Keratinocyte (primary cell): Measurements from ENCODE around the gene OSBPL8. TPM values are rescaled to one million over a fixed set of nuclear protein-coding genes. Genes with fewer than 3 reads are reported as not detected.

Experiments used
- DNase-seq: peaks from one replicate; pipeline ENCODE4 v3.0.0-alpha.2; 2011; ENCODE audit warnings: low read depth, missing footprints, low spot score
- FAIRE-seq: peaks from 2 replicates; lab custom pipeline; 2011; peaks lifted over from hg19 to GRCh38; lab: Jason Lieb, UNC
- H2AFZ ChIP-seq: 2 replicates; pipeline ENCODE4 v1.6.0; 2012; ENCODE audit warnings: low read length, control low read depth, inconsistent platforms; ENCODE audit not compliant: control insufficient read depth
- H3K27ac ChIP-seq: 2 replicates; pipeline ENCODE4 v1.5.1; 2011; ENCODE audit warnings: low read length; ENCODE audit not compliant: control insufficient read depth, insufficient read depth
- H3K27me3 ChIP-seq: 3 replicates; pipeline ENCODE4 v1.6.0; 2011; ENCODE audit warnings: low read length; ENCODE audit not compliant: control insufficient read depth, insufficient read depth; ENCODE audit errors: extremely low read depth
- H3K36me3 ChIP-seq, 2 experiments: 2 replicates in 1 of 2; 3 replicates in 1 of 2; pipeline ENCODE4 v1.5.1; 2011; ENCODE audit warnings: low read length in 2 of 2, mild to moderate bottlenecking in 1 of 2; ENCODE audit not compliant: control insufficient read depth in 2 of 2, insufficient read depth in 2 of 2; ENCODE audit errors: extremely low read depth in 1 of 2
- H3K4me1 ChIP-seq: 3 replicates; pipeline ENCODE4 v1.5.1; 2011; ENCODE audit warnings: low read length; ENCODE audit not compliant: control insufficient read depth, insufficient read depth; ENCODE audit errors: extremely low read depth
- H3K4me2 ChIP-seq: 3 replicates; pipeline ENCODE4 v1.6.0; 2011; ENCODE audit warnings: low read depth, low read length; ENCODE audit not compliant: control insufficient read depth, insufficient read depth; ENCODE audit errors: extremely low read depth
- H3K4me3 ChIP-seq, 3 experiments: fragments of 200-600 bp in 1 of 3; sonication (generic) in 1 of 3; 2 replicates in 2 of 3; 3 replicates in 1 of 3; pipeline ENCODE4 v1.5.1; 2011 to 2016; ENCODE audit warnings: low read length in 3 of 3, mild to moderate bottlenecking in 3 of 3, control low read depth in 2 of 3, inconsistent platforms in 1 of 3, low read depth in 1 of 3, mixed read lengths in 1 of 3, mixed run types in 1 of 3, moderate library complexity in 1 of 3; ENCODE audit not compliant: control insufficient read depth in 2 of 3, insufficient read depth in 2 of 3; ENCODE audit errors: extremely low read depth in 1 of 3
- H3K79me2 ChIP-seq: 2 replicates; pipeline ENCODE4 v1.6.0; 2012; ENCODE audit warnings: low read length; ENCODE audit not compliant: control insufficient read depth, insufficient read depth
- H3K9ac ChIP-seq: 3 replicates; pipeline ENCODE4 v1.6.0; 2011; ENCODE audit warnings: low read length; ENCODE audit not compliant: control insufficient read depth, insufficient read depth; ENCODE audit errors: extremely low read depth
- H3K9me1 ChIP-seq: 3 replicates; pipeline ENCODE4 v1.6.0; 2011; ENCODE audit warnings: low read length; ENCODE audit not compliant: control insufficient read depth, insufficient read depth; ENCODE audit errors: extremely low read depth
- H3K9me3 ChIP-seq: 2 replicates; pipeline ENCODE4 v1.5.1; 2012; ENCODE audit warnings: low read depth, low read length; ENCODE audit not compliant: control insufficient read depth
- H4K20me1 ChIP-seq: 3 replicates; pipeline ENCODE4 v1.6.0; 2011; ENCODE audit warnings: low read length; ENCODE audit not compliant: control insufficient read depth, insufficient read depth; ENCODE audit errors: extremely low read depth
- EZH2 ChIP-seq: IDR thresholded peaks from one replicate; pipeline ENCODE4 v1.6.1; 2012; ENCODE audit warnings: inconsistent platforms, mild to moderate bottlenecking, low read length, moderate library complexity
- dilution Hi-C: fragments of 300-500 bp; cut with MboI; formaldehyde crosslinking; loops from one replicate; pipeline ENCODE4 v1.7.0; 2020; ENCODE audit warnings: low sequenced_read_pairs; ENCODE audit not compliant: extremely low pct_ligation_motif_present
- polyA plus RNA-seq, 5 experiments: library from polyadenylated mRNA; depleted of rRNA in 3 of 5; stranded (reverse) in 3 of 5; stranded (forward) in 1 of 5; unstranded in 1 of 5; fragments of >200 nt; gene quantifications; 1 replicate in 1 of 5; 2 replicates in 3 of 5; 3 replicates in 1 of 5; pipeline versions ENCODE4 v1.2.1 to v1.2.3, GENCODE V29; 2011 to 2012; ENCODE audit warnings: missing spikeins in 2 of 5, low read depth in 1 of 5, low replicate concordance in 1 of 5
- small RNA-seq, 3 experiments: library from RNA; depleted of rRNA; stranded (forward); fragments of <200 nt; gene quantifications; one replicate each; pipeline ENCODE3, GENCODE V24; 2012; ENCODE audit warnings: low read depth in 3 of 3, low replicate concordance in 1 of 3; ENCODE audit not compliant: insufficient read length in 3 of 3
- TF ChIP-seq, protein P1 (sequence below), 3 experiments: IDR thresholded peaks in 1 of 3; conservative IDR thresholded peaks in 1 of 3; optimal IDR thresholded peaks in 1 of 3; 2 replicates in 2 of 3; 3 replicates in 1 of 3; pipeline versions ENCODE3 to v1.5.1; 2011; ENCODE audit warnings: low read length in 3 of 3, mild to moderate bottlenecking in 3 of 3, moderate library complexity in 2 of 3, control low read depth in 1 of 3, inconsistent platforms in 1 of 3; ENCODE audit not compliant: insufficient read depth in 2 of 3; ENCODE audit errors: extremely low read depth in 1 of 3

OSBPL8 gene
- polyA plus RNA-seq, 1 donor (not counting 4 experiments of a cell fraction or from before 2014, with no cell fraction given): 33.7 TPM

DNA sequence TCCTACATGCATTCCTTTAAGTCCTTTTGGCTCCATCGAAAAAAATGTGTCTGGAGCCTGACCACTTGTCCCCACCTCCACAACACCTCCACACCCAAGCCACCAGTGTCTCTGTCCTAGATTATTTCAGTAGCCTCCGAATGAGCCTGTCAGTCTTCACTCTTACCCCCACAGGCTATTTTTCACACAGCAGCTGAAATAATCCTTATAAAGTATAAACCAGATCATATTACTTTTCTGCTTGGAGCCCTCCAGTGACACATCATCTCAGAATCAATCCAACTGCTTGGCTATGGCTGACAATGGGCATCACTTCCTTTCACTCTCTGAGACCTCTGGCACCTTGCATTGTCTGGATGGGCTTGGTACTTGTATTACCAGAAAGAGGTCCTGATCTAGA, 256.2 kb downstream of the OSBPL8 start:
- DNase-seq (no peak), FAIRE-seq (no peak)
- Histone ChIP-seq H3K9me3 (no peaks in the 10 kb centered on the region), H3K27ac (no peak overlapping the region), H3K9ac (no peak overlapping the region), H3K4me1 (no peaks in the 10 kb centered on the region), H4K20me1 (no peaks in the 10 kb centered on the region), H3K79me2 (no peaks in the 10 kb centered on the region), H3K36me3 (peaks cover 0 to 3% of the 10 kb centered on the region in 2 experiments), H3K4me3 (no peak overlapping the region), H3K4me2 (no peak overlapping the region), H3K27me3 (no peaks in the 10 kb centered on the region), H2AFZ (no peak overlapping the region), H3K9me1 (no peaks in the 10 kb centered on the region)
- dilution Hi-C loops: no loop called here
- TF ChIP-seq, protein P1, sequence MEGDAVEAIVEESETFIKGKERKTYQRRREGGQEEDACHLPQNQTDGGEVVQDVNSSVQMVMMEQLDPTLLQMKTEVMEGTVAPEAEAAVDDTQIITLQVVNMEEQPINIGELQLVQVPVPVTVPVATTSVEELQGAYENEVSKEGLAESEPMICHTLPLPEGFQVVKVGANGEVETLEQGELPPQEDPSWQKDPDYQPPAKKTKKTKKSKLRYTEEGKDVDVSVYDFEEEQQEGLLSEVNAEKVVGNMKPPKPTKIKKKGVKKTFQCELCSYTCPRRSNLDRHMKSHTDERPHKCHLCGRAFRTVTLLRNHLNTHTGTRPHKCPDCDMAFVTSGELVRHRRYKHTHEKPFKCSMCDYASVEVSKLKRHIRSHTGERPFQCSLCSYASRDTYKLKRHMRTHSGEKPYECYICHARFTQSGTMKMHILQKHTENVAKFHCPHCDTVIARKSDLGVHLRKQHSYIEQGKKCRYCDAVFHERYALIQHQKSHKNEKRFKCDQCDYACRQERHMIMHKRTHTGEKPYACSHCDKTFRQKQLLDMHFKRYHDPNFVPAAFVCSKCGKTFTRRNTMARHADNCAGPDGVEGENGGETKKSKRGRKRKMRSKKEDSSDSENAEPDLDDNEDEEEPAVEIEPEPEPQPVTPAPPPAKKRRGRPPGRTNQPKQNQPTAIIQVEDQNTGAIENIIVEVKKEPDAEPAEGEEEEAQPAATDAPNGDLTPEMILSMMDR (optimal IDR thresholded peaks at IDR 0.05 in 1 of 3, IDR thresholded peaks at IDR 0.05 in 1 of 3, conservative IDR thresholded peaks at IDR 0.05 in 1 of 3; ENCODE audit: extremely low read depth in 1 of 3, insufficient read depth in 2 of 3, low read length in 3 of 3): no peak
- TF ChIP-seq EZH2: no peak

Small RNA genes within 50 kb of the gene (small RNA-seq; reads per million reads assigned to genes)
- 0 reads per million in 3 experiments for gene RN7SKP172

Other genes with a start within 250 kb of the OSBPL8 start
- 4.9 to 11.5 TPM (median 9.1 TPM) in 3 replicates for gene BBS10, start 211.4 kb downstream of the OSBPL8 start, polyA plus RNA-seq
- 14.0 to 28.2 TPM (median 27.8 TPM) in 3 replicates for gene ZDHHC17, start 204.3 kb upstream of the OSBPL8 start, polyA plus RNA-seq